Fibroblast of upper back skin (primary cell): ENCODE results near the gene OXCT2.

Source experiments
- DNase-seq: peaks from one replicate; pipeline ENCODE4 v3.0.0-alpha.2; 2013

The OXCT2 gene

GRCh38 chr1:39761557-39762260 is 9.4 kb downstream of the OXCT2 start:
- no peak for DNase-seq

GRCh38 chr1:39761016-39761415 is 10.1 kb downstream of the OXCT2 start:
- DNase-seq = no peak

GRCh38 chr1:39760074-39761008 is 10.8 kb downstream of the OXCT2 start:
- DNase-seq = no peak

GRCh38 chr1:39759436-39759726 is 11.8 kb downstream of the OXCT2 start:
- no peak for DNase-seq

DNA sequence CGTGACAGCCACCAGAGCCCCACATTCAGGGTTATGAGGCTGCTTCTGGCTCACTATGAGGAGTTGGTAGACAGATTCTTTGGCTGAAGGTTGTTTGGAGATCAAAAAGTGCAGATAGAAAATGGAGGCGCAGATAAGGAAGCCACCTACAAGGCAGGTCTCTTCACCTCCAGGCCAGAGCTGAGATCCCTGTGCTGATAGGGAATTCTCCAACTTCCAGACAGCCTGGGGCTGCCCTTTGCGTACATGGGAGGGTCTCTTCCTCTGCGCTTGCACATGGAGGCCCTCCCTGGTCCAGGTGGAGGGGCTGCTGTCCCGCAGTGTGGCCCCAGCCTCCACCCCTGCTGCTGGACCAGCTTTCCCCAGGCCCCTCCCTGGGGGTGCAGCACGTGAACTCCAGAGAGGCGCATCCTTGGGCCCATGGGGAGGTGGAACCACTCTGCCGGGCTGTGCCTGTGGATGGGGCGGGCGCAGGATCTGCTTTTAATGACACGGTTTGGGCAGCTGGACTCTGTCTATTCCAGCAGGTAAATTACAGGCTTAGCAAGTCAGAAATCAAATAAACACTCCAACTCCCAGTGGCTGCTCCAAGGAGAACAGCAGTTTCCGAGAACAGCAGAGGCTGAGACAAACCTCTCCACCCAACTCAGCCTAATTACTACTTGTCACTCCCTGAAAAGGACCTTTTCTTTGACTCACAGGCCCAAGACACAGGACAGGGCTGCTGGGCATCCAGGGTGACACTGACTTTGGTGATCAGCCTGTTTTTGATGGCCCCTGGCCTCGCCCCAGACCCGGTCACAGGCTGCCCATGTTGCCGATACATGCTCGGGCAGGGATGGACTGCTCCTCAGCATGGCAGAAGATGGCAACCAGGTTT is 12.4 kb downstream of the OXCT2 start:
- no peak for DNase-seq

DNA sequence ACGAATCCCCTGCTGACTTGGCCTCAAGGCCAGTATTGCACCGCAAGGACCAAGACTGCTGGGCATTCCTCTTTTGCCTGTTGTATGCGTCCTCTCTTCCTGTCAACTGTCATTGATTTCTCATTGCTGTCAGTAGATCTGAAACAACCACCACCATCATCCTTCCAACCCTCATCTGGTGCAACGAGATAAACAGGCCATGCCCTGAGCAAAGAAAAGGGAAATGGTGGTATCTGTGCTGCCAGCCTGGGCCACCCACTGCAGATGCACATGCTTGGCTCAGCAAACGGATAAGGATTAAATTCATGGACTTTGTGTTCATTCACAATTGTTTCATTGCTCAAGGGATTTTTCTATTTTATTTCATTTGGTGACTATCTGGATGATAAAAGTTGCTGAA is 13.6 kb downstream of the OXCT2 start:
- no peak for DNase-seq

- DNase-seq = no peak
Measured at GRCh38 chr1:39755965-39756659, 15.0 kb downstream of the OXCT2 start.

DNA sequence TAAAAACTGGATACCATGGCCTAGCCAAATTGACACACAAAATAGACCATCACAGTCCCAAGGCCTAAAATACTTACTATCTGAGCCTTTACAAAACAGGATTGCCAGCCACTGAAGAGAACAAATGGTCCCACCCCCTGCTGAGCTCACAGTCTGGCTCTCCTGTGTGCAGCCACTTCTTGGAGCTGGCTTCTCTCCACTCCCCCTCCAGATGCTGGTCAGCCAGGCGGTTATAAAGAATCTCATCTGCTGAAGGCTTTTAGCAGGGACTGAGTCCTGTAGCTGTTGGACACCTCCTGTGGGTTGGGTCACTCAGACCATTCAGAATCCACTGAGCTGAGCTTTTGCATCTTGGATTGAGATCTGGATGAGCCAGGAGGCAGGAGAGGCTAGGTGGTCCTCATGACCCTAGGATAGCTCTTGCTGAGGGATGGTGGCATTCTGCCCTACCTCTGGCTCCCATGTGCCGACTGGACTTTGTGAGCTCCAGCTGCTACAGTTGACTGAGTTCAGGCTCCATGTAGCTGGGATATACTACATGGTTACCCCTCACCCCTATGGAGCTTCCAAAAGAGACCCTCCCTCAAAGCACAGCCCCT is 16.1 kb downstream of the OXCT2 start:
- no peak for DNase-seq

DNA sequence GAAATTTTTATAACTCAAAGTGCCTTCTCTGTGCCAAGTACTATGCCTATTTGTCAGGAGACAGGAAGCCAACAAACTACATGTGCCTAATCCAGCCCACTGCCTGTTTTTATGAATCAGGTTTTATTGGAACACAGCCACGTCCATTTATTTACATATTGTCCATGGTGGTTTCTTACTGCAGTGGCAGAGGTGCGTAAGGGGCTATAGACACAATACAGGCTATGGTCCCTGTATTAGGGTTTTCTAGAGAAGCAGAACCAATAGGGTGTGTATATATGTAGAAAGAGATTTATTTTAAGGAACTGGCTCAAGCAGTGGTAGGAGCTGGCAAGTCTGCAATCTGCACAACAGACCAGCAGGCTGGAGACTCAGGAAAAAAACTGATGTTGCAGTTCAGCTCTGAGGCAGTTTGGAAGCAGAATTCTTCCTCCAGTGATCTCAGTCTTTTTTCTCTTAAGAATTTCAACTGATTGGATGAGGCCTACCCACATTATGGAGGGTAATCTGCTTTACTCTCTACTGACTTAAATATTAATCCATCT is 17.1 kb downstream of the OXCT2 start:
- DNase-seq = no peak

- no peak for DNase-seq
Measured at GRCh38 chr1:39753132-39754025, 17.8 kb downstream of the OXCT2 start.

GRCh38 chr1:39752703-39753102 is 18.4 kb downstream of the OXCT2 start:
- DNase-seq = no peak

DNA sequence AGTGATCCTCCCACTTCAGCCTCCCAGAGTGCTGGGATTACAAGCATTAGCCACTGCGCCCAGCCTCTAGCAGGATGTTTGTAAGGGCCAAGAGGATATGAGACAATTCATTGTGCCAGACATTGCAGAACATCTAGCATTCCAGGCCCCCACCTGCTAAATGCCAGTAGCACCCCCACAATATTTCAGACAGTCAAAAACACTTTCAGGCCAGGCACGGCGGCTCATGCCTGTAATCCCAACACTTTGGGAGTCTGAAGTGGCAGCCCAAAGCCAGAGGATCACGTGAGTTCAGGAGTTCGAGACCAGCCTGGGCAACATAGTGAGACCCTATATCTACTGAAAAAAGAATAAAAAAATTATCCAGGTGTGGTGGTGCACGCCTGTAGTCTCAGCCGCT is 19.6 kb downstream of the OXCT2 start:
- no peak for DNase-seq

DNA sequence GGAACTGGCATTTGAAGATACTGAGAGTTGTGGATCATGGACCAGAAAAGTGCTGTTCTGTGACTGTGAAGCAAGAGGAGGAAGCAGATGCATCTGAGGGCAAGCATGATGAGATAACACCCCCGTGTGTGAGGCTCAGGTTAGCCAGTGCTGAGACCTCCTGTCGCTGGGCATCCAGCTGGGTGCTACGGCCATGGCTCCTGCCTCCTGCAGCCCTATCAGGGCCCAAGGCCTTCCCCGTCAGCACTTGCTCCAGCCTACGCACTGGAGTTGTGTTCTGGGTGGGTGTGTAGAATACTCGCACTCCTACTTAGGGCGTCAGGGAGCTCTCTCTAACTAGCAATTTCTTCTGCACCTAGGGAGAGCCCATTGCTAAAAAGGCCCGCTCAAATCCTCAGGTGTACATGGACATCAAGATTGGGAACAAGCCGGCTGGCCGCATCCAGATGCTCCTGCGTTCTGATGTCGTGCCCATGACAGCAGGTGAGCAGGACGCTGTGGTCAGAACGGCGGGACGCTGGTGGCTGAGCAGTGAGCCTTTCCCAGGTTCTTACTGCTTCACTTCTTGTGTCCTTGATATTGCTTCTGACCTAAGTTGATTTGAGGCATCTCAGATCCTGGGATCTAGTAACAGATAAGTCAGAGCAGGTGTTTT is 26.0 kb downstream of the OXCT2 start:
- no peak for DNase-seq

DNA sequence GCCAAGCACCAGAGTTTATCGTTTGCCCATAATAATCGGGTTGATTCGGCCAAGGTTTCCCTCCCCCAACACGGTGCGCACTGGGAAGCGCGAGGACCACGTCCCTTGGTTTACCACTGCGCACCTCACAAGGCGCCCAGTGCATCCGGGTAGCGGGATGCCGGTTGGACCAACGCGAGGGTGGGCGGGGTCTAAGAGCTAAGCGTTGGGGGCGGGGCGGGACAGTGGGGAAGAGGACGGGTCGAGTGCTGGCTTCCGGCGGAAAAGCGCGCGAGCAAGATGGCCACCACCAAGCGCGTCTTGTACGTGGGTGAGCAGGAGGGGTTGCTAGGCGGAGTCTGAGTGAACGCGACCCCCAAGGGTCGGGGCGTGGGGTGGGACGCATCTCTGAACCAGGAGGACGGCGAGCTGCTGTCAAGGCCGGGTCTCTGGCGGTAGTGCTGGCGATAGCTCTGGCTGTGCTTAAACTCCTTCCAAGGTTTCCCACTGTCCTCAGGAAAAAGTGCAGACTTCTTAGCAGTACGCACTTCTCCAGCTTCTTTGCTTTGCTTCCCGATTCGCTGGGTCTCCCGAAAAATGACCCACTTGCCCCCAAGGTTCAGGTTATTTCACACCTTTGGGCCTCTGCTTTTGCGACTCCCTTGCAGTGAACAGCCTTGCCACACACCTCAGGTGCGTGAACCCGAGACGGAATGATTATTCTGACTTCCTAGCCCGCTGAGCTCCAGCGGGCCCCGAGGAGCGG is 32.4 kb downstream of the OXCT2 start, which contains the start of gene PPIE:
Gene PPIE (plus strand): TSS at position 261 of the 745 bp plus-strand sequence. CDS start 19 bp downstream, at position 280.
- DNase-seq = peak; percentile 90

GRCh38 chr1:39737546-39738169 is 33.5 kb downstream of the OXCT2 start:
- DNase-seq = peak; percentile 70

DNA sequence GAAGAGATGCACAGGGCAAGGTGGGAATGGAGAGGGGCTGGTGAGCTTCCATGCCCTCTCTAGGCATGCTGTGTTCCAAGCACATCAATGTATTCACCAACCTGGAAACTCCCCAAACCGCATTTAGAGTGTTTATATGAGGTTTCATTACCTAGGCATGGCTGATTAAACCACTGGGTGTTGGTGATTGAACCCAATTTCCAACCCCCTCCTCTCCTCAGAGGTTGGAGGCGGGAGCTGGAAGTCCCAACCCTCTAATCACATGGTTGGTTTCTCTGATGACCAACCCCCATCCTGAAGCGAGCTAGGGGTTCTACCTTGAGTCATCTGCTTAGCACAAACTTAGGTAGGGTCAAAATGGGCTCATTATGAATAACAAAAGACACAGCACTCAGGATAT is 35.4 kb downstream of the OXCT2 start:
- DNase-seq = no peak

- no peak for DNase-seq
Measured at GRCh38 chr1:39733161-39733560, 38.0 kb downstream of the OXCT2 start.

- no peak for DNase-seq
Measured at GRCh38 chr1:39732730-39733129, 38.4 kb downstream of the OXCT2 start.

DNA sequence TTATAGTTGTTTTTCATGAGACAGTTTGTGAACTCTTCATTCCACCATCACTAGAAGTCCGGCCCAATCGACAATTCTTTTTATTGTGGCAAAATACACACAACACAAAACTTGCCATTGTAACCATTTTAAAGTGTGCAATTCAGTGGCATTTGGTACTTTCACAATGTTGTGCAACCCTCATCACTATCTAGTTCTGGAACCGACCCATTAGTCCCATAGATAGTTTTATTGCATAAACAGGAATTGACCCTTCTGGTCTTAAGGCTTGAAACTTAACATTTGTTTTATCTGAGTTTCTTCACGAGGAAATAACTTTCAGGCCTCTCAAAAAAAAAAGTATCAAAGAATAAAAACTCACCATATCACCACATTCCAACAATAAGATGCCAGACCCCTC is 41.3 kb downstream of the OXCT2 start:
- DNase-seq = no peak
